ENCODE results near the gene TENT5A. TPM values are rescaled to one million over a fixed set of nuclear protein-coding genes. Genes with fewer than 3 reads are reported as not detected.

TENT5A gene
- total and polyA plus RNA-seq, 5 donors from 2014 or later: 1.2 to 4.8 (median 3.2) TPM

GRCh38 chr6:81754906-81755305 is 2.4 kb upstream of the TENT5A start:
- peaks cover 56% of the 10 kb centered on the region for H3K27me3 Mint-ChIP-seq
- peaks cover 5% of the 10 kb centered on the region for H3K27me3 ChIP-seq (ENCODE audit: control insufficient read depth, insufficient read depth, low read length)
- H3K4me1 ChIP-seq (ENCODE audit: control insufficient read depth, insufficient read depth, low read length, poor library complexity, severe bottlenecking): peaks cover 14% of the 10 kb centered on the region
- peaks cover 0 to 2% (median 0%) of the 10 kb centered on the region in 7 donors for H3K9me3 Mint-ChIP-seq
- ATAC-seq (ENCODE audit: low read depth in 2 of 2) (no peak), DNase-seq (no peak)
- H3K36me3 ChIP-seq (ENCODE audit: control insufficient read depth, insufficient read depth, low read length): no peaks in the 10 kb centered on the region
- H3K27ac Mint-ChIP-seq: no peak overlapping the region
- no peaks in the 10 kb centered on the region for H3K36me3 Mint-ChIP-seq
- H3K27ac ChIP-seq (ENCODE audit: insufficient read depth, low read length, poor library complexity, severe bottlenecking): no peak overlapping the region
- H3K9me3 ChIP-seq (ENCODE audit: control insufficient read depth in 2 of 2, low read length in 2 of 2): no peaks in the 10 kb centered on the region
- H3K4me3 Mint-ChIP-seq: peak overlapping the region in 1 of 4 donors; percentile 40
- H3K4me3 ChIP-seq (ENCODE audit: low read depth, low read length): no peak overlapping the region
- H3K4me1 Mint-ChIP-seq: peaks cover 0 to 28% (median 21%) of the 10 kb centered on the region in 4 donors

GRCh38 chr6:81753711-81754577 is 1.5 kb upstream of the TENT5A start:
- H3K27ac Mint-ChIP-seq: peak overlapping the region in 2 of 3 donors; percentile 93
- H3K36me3 Mint-ChIP-seq: peaks cover 4% of the 10 kb centered on the region
- Histone ChIP-seq H3K9me3 (ENCODE audit: control insufficient read depth in 2 of 2, low read length in 2 of 2) (no peaks in the 10 kb centered on the region), H3K27me3 (ENCODE audit: control insufficient read depth, insufficient read depth, low read length) (peaks cover 5% of the 10 kb centered on the region), H3K27ac (ENCODE audit: insufficient read depth, low read length, poor library complexity, severe bottlenecking) (peak overlapping the region; percentile 78), H3K36me3 (ENCODE audit: control insufficient read depth, insufficient read depth, low read length) (no peaks in the 10 kb centered on the region), H3K4me1 (ENCODE audit: control insufficient read depth, insufficient read depth, low read length, poor library complexity, severe bottlenecking) (peaks cover 16% of the 10 kb centered on the region), H3K4me3 (ENCODE audit: low read depth, low read length) (peak overlapping the region; percentile 74)
- ATAC-seq (ENCODE audit: low read depth in 2 of 2): peak; percentile 68 to 70
- DNase-seq: peak; percentile 66 to 85 (median 79)
- peak overlapping the region; percentile 96 to 100 (median 98) for H3K4me3 Mint-ChIP-seq
- H3K4me1 Mint-ChIP-seq: peaks cover 0 to 38% (median 29%) of the 10 kb centered on the region in 4 donors
- H3K9me3 Mint-ChIP-seq: peaks cover 0 to 2% (median 0%) of the 10 kb centered on the region in 7 donors
- peaks cover 56% of the 10 kb centered on the region for H3K27me3 Mint-ChIP-seq

- peak; percentile 54 to 55 for ATAC-seq (ENCODE audit: low read depth in 2 of 2)
Measured at GRCh38 chr6:81752921-81753710, 635 bp upstream of the TENT5A start.

GRCh38 chr6:81751388-81752083 is 945 bp downstream of the TENT5A start:
- H3K27ac ChIP-seq (ENCODE audit: insufficient read depth, low read length, poor library complexity, severe bottlenecking): peak overlapping the region; percentile 78
- no peak for ATAC-seq (ENCODE audit: low read depth in 2 of 2)
- peaks cover 16% of the 10 kb centered on the region for H3K4me1 ChIP-seq (ENCODE audit: control insufficient read depth, insufficient read depth, low read length, poor library complexity, severe bottlenecking)

More at GRCh38 chr6:81752921-81753710, 635 bp upstream of the TENT5A start:
- Mint-ChIP-seq H3K27me3 (peaks cover 55% of the 10 kb centered on the region), H3K27ac (peak overlapping the region; percentile 93 to 96 (median 95)), H3K9me3 (peaks cover 0 to 2% (median 0%) of the 10 kb centered on the region in 7 donors), H3K4me3 (peak overlapping the region; percentile 96 to 100 (median 98)), H3K4me1 (peaks cover 0 to 44% (median 36%) of the 10 kb centered on the region in 4 donors), H3K36me3 (peaks cover 4% of the 10 kb centered on the region)
- DNase-seq: peak; percentile 58 to 66 (median 62)
- Histone ChIP-seq H3K27me3 (ENCODE audit: control insufficient read depth, insufficient read depth, low read length) (peaks cover 5% of the 10 kb centered on the region), H3K4me3 (ENCODE audit: low read depth, low read length) (peak overlapping the region; percentile 86), H3K27ac (ENCODE audit: insufficient read depth, low read length, poor library complexity, severe bottlenecking) (peak overlapping the region; percentile 78), H3K4me1 (ENCODE audit: control insufficient read depth, insufficient read depth, low read length, poor library complexity, severe bottlenecking) (peaks cover 16% of the 10 kb centered on the region), H3K9me3 (ENCODE audit: control insufficient read depth in 2 of 2, low read length in 2 of 2) (no peaks in the 10 kb centered on the region), H3K36me3 (ENCODE audit: control insufficient read depth, insufficient read depth, low read length) (no peaks in the 10 kb centered on the region)

DNA sequence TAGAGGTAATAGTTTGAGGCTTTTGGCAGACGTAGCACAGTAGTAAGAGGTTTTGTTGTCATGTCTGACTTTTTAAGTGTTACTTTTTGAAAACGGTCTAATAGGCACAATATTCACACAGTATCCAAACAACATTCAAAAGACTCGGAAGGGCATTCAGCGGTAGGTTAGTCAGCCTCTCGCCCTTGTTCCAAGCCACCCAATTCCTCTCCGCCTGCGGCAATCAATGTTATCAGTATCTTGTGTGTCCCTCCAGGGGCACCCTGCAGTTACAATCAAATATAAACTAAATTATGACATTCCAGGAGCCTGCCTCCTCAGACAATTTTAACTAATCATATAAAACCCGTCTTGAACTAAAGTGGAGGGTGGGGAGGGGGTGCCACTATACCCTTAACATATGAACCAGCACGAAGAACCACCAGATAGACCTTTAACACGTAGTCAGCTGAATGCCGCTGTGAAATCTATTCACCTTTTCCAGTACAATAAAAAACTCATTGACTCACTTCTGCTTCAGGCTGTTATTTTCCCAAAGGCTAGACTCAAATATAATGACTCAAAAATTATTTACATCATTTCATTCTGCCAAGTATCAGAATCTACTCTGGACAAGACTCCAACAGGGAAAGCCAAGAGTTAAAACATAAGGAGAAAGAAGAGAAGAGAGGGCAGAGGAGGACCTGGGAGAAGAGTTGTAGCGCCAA is 1.6 kb downstream of the TENT5A start:
- Mint-ChIP-seq H3K27me3 (peaks cover 39% of the 10 kb centered on the region), H3K27ac (peak overlapping the region in 2 of 3 donors; percentile 63 to 93), H3K9me3 (peaks cover 0 to 2% (median 0%) of the 10 kb centered on the region in 7 donors), H3K4me1 (peaks cover 0 to 51% (median 41%) of the 10 kb centered on the region in 4 donors), H3K4me3 (peak overlapping the region; percentile 96 to 100 (median 98)), H3K36me3 (peaks cover 7% of the 10 kb centered on the region)
- H3K27me3 ChIP-seq (ENCODE audit: control insufficient read depth, insufficient read depth, low read length): peaks cover 5% of the 10 kb centered on the region
- no peaks in the 10 kb centered on the region for H3K9me3 ChIP-seq (ENCODE audit: control insufficient read depth in 2 of 2, low read length in 2 of 2)
- DNase-seq (no peak), ATAC-seq (ENCODE audit: low read depth in 2 of 2) (no peak)
- no peaks in the 10 kb centered on the region for H3K36me3 ChIP-seq (ENCODE audit: control insufficient read depth, insufficient read depth, low read length)
- peaks cover 16% of the 10 kb centered on the region for H3K4me1 ChIP-seq (ENCODE audit: control insufficient read depth, insufficient read depth, low read length, poor library complexity, severe bottlenecking)
- no peak overlapping the region for H3K27ac ChIP-seq (ENCODE audit: insufficient read depth, low read length, poor library complexity, severe bottlenecking)
- peak overlapping the region; percentile 59 for H3K4me3 ChIP-seq (ENCODE audit: low read depth, low read length)

More at GRCh38 chr6:81751388-81752083, 945 bp downstream of the TENT5A start:
- peak overlapping the region; percentile 38 to 93 (median 63) for H3K27ac Mint-ChIP-seq
- Histone ChIP-seq H3K9me3 (ENCODE audit: control insufficient read depth in 2 of 2, low read length in 2 of 2) (no peaks in the 10 kb centered on the region), H3K27me3 (ENCODE audit: control insufficient read depth, insufficient read depth, low read length) (peaks cover 5% of the 10 kb centered on the region), H3K36me3 (ENCODE audit: control insufficient read depth, insufficient read depth, low read length) (no peaks in the 10 kb centered on the region), H3K4me3 (ENCODE audit: low read depth, low read length) (peak overlapping the region; percentile 59)
- peaks cover 43% of the 10 kb centered on the region for H3K27me3 Mint-ChIP-seq
- H3K36me3 Mint-ChIP-seq: peaks cover 7% of the 10 kb centered on the region
- H3K9me3 Mint-ChIP-seq: peaks cover 0 to 2% (median 0%) of the 10 kb centered on the region in 7 donors
- H3K4me3 Mint-ChIP-seq: peak overlapping the region; percentile 96 to 100 (median 98)
- H3K4me1 Mint-ChIP-seq: peaks cover 0 to 48% (median 40%) of the 10 kb centered on the region in 4 donors
- peak; percentile 5 to 44 (median 31) for DNase-seq

DNA sequence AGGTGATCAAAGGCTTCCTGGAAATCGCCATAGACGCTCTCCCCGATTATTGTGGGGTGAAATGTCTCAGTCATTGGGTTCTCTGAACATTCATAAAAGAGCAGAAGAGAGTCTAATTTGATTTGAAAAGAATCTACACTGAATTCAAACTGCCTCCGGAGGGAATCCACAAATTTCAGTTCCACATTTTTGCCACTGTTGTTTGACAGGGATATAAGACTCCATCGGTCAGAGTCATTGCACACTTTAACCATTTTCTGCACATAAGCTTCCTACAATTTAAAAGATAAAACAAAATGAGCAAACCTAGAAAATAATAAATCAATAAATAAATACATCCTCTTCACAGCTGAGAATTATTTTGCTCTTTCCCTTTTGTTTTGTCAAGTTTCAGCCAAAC is 2.3 kb downstream of the TENT5A start:
- no peak overlapping the region for H3K27ac Mint-ChIP-seq
- Histone ChIP-seq H3K27ac (ENCODE audit: insufficient read depth, low read length, poor library complexity, severe bottlenecking) (no peak overlapping the region), H3K4me3 (ENCODE audit: low read depth, low read length) (peak overlapping the region; percentile 59), H3K36me3 (ENCODE audit: control insufficient read depth, insufficient read depth, low read length) (no peaks in the 10 kb centered on the region), H3K27me3 (ENCODE audit: control insufficient read depth, insufficient read depth, low read length) (peaks cover 5% of the 10 kb centered on the region), H3K9me3 (ENCODE audit: control insufficient read depth in 2 of 2, low read length in 2 of 2) (no peaks in the 10 kb centered on the region), H3K4me1 (ENCODE audit: control insufficient read depth, insufficient read depth, low read length, poor library complexity, severe bottlenecking) (peaks cover 16% of the 10 kb centered on the region)
- no peak for DNase-seq
- peaks cover 0 to 2% (median 0%) of the 10 kb centered on the region in 7 donors for H3K9me3 Mint-ChIP-seq
- peaks cover 0 to 51% (median 42%) of the 10 kb centered on the region in 4 donors for H3K4me1 Mint-ChIP-seq
- peaks cover 36% of the 10 kb centered on the region for H3K27me3 Mint-ChIP-seq
- no peak for ATAC-seq (ENCODE audit: low read depth in 2 of 2)
- H3K36me3 Mint-ChIP-seq: peaks cover 7% of the 10 kb centered on the region
- peak overlapping the region; percentile 96 to 100 (median 98) for H3K4me3 Mint-ChIP-seq

Data from CD4-positive, CD25-positive, alpha-beta regulatory T cell (primary cell).